HuH-7 (cell line): ENCODE results near the gene SLC38A8.

ENCODE experiments used
- DNase-seq: peaks from one replicate; pipeline ENCODE4 v3.0.0; 2011; ENCODE audit warnings: low spot score

The SLC38A8 gene

DNA sequence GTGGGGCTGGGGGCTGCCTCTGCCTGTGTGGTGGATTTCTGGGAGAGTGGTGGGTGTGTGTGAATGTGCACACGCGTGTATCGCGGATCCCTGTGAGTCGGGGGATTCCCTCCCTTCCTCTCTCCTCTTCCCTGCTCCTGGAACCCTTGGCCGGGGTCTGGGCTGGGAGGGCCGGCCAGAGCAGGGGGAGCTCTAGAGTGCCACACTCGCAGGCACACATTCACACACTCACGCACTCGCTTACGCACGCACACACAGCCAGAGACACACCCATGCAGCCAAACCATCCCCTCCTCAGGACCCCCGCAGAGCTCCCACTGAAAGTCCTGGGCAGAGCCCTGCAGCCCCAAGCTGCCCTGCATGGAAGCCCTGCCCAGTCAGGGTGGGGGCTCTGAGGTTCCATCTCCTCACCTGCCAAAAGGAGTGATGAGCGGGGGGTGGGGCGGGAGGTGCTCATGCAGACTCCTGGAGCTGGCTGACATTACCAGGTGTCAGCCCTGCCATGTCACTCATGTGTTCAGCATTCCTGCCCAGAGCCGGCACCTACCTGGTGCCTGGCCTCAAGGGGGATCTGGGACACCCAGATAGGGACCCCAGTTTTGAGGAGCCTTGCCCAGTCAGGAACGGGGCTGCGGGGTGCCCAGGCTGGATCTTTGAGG is 72.7 kb downstream of the SLC38A8 start:
- no peak for DNase-seq

DNA sequence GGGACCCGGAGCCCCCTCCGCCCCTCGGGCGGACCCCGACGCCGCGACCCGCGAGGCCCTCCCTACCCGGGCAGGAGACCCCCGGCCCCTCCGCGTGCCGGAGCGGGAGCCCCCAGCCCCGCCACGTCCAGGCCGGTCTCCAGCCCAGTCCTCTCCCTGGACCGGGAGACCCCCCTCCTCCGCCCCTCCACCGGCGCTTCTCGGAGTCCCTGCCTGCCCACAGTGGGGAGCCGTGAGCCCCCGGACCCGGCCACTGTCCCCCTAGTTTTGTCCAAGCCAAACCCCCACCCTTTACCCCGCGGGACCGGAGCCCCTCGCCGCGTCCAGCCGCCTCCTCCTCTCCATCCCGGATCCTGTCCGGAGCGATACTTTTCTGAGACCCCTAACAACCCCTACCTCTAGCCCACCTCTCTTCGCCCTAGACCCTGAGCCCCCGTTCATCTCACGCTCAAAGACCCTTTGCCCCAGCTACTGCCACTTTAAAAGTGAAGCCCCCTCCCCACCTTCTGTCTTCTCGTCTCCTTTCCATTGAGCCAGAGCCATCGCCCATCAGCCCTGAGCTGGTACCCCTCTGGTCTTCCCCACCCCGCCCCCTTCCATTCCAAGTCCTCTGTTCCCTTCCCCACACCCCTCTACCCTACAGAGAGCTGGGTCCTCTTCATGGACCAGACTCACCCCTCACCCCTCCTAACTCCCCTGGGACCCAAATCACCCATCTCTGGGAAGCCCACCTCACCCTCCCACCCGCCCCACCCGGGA is 73.5 kb downstream of the SLC38A8 start:
- no peak for DNase-seq

DNA sequence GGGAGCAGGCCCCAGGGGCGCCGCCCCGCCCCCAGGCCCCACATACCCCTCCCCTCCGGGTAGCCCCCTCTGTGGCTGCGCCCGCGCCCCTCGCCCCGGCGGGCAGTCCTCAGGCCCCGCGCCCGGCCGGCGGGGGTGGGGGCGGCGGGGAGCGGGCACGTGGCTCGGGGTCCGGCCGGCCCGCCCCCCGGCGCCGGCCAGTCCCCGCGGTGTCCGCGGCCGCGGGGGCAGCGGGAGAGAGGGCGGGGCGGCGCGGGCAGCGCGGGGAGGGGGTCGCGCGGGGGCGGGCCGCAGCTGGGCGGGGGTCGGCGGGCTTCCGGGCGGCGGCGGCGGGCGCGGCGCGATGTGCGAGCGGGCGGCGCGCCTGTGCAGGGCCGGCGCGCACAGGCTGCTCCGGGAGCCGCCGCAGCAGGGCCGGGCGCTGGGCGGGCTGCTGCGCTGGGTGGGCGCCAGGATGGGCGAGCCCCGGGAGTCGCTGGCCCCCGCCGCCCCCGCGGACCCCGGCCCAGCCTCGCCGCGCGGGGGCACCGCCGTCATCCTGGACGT is 74.2 kb downstream of the SLC38A8 start:
- DNase-seq, result no peak

DNA sequence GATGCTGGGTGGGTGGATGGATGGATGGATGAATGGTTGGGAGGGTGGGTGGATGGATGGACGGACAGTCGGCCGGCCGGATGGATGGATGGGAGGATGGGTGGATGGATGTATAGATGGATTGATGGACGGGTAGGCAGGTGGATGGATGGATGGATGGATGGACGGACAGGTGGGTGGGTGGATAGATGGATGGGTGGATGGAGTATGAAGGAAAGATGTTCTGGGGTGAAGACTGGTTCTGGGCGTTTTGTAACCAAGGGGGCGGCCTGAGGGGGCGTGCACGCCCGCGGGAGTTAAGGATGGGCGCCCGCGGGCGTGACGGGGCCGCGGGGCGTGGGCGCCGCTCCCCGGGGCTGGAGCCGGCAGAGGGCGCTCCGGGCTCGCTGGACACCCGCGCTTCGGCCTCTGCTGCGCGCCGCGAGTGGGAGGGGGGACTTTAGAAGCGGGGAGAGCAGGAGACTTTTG is 74.7 kb downstream of the SLC38A8 start, which contains the start of gene NECAB2:
Gene NECAB2, plus strand, starts transcription at position 407 of the 468 bp plus-strand sequence. CDS start 405 bp downstream, outside the sequence.
- no peak for DNase-seq

- DNase-seq, result no peak
Observed at GRCh38 chr16:83967091-83967490, 75.5 kb downstream of the SLC38A8 start.

DNA sequence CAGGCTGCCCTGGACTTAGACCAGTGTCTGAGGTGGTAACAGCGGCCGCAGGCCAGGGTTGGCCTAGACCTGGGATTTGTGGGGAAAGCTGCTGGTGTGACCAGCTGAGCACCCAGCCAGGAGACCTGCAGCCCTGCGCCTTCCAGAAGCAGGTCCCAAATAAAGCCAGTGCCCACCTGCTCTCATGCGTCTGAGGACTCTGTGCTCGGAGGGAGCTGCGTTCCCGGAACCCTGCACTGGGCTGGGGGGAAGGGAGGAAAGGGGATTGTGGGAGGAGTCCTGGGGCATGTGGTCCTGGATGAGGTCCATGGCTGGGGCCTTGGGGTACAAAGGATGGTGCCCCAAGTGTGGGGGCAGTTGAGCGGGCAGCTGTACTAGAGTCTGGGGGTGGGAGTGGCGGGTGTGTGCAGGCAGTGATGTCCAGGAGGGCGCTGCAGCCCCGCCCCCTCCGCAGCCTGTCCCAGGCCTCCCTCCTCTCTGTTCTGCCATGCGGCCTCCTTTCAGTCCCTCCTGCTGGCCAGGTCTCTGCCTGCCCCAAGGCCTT is 76.4 kb downstream of the SLC38A8 start:
- DNase-seq, result no peak

GRCh38 chr16:83965444-83966152 is 77.0 kb downstream of the SLC38A8 start:
- no peak for DNase-seq

- DNase-seq, result no peak
Observed at GRCh38 chr16:83964684-83965443, 77.7 kb downstream of the SLC38A8 start.

- DNase-seq, result no peak
Observed at GRCh38 chr16:83963277-83964119, 79.1 kb downstream of the SLC38A8 start.

- no peak for DNase-seq
Observed at GRCh38 chr16:83961591-83961990, 81.0 kb downstream of the SLC38A8 start.

GRCh38 chr16:83960521-83961249 is 81.9 kb downstream of the SLC38A8 start:
- no peak for DNase-seq
